Activated CD8-positive, alpha-beta memory T cell treated with anti-CD3 and anti-CD28 coated beads, Interleukin-2, amount 50 U/mL, for 24 hours (primary cell): Measurements from ENCODE around the gene DNAH3.
"Not testable (repeated sequence)": the region's sequence is repeated elsewhere in the genome, so short reads cannot be mapped to it uniquely, and the experiment has no call there.

Experiments used
- DNase-seq: peaks from one replicate; pipeline ENCODE4 v3.0.0-alpha.2; 2020; ENCODE audit errors: extremely low read depth

DNAH3 gene

GRCh38 chr16:21169249-21169981 lies 18.8 kb upstream of the DNAH3 start:
- no peak for DNase-seq

GRCh38 chr16:21167929-21168602 lies 17.4 kb upstream of the DNAH3 start:
- no peak for DNase-seq

GRCh38 chr16:21167360-21167759 lies 16.7 kb upstream of the DNAH3 start:
- DNase-seq = no peak

- DNase-seq = no peak
These were observed 15.9 kb upstream of the DNAH3 start for GRCh38 chr16:21166561-21166961.

GRCh38 chr16:21164521-21165168 lies 14.0 kb upstream of the DNAH3 start:
- no peak for DNase-seq

GRCh38 chr16:21163576-21163975 lies 12.9 kb upstream of the DNAH3 start:
- no peak for DNase-seq

GRCh38 chr16:21162661-21163151 lies 12.1 kb upstream of the DNAH3 start:
- no peak for DNase-seq

GRCh38 chr16:21161211-21161610 lies 10.6 kb upstream of the DNAH3 start:
- no peak for DNase-seq

- no peak for DNase-seq
These were observed 9.6 kb upstream of the DNAH3 start for GRCh38 chr16:21160276-21160675.

GRCh38 chr16:21159281-21159951 lies 8.8 kb upstream of the DNAH3 start:
- no peak for DNase-seq

GRCh38 chr16:21158208-21159110 lies 7.8 kb upstream of the DNAH3 start, which contains the start of gene LDAF1:
Gene LDAF1 (plus strand): TSS chr16:21158674. CDS start chr16:21161183, 2,509 bp downstream.
- peak; percentile 27 for DNase-seq

GRCh38 chr16:21157632-21158031 lies 7.0 kb upstream of the DNAH3 start:
- DNase-seq = no peak

GRCh38 chr16:21156767-21157467 lies 6.3 kb upstream of the DNAH3 start:
- no peak for DNase-seq

GRCh38 chr16:21156011-21156410 lies 5.4 kb upstream of the DNAH3 start:
- DNase-seq = not testable (repeated sequence)

- not testable (repeated sequence) for DNase-seq
These were observed 2.6 kb upstream of the DNAH3 start for GRCh38 chr16:21153124-21153729.

GRCh38 chr16:21152160-21153030 lies 1.7 kb upstream of the DNAH3 start:
- DNase-seq = not testable (repeated sequence)

- no peak for DNase-seq
These were observed 4.9 kb downstream of the DNAH3 start for GRCh38 chr16:21145738-21146137.

GRCh38 chr16:21134053-21134452 lies 16.6 kb downstream of the DNAH3 start:
- no peak for DNase-seq

GRCh38 chr16:21130811-21131210 lies 19.8 kb downstream of the DNAH3 start:
- DNase-seq = no peak
